Ovary (tissue), 9 donors: ENCODE data around the gene TSC22D3. TPM values are rescaled to one million over a fixed set of nuclear protein-coding genes. Genes with fewer than 3 reads are reported as not detected.

Source experiments
- DNase-seq, 5 donors: peaks; one replicate each; pipeline ENCODE4 v3.0.0-alpha.2; 2019 to 2020
- H3K27ac ChIP-seq, 2 donors: fragments of 200-600 bp; one replicate each; pipeline versions ENCODE4 v1.5.1 to v1.8.0; 2019 to 2022
- H3K27me3 ChIP-seq: fragments of 200-600 bp; one replicate; pipeline ENCODE4 v1.8.0; 2022
- H3K36me3 ChIP-seq: fragments of 200-600 bp; sonication (generic); one replicate; pipeline ENCODE4 v1.5.1; 2019
- H3K4me1 ChIP-seq: one replicate; pipeline ENCODE4 v1.8.1; 2013; ENCODE audit warnings: mild to moderate bottlenecking, moderate library complexity; ENCODE audit not compliant: insufficient read depth
- H3K4me3 ChIP-seq: fragments of 200-600 bp; sonication (generic); one replicate; pipeline ENCODE4 v1.5.1; 2017
- H3K9me3 ChIP-seq, 2 donors: fragments of 200-600 bp in 1 of 2; sonication (generic) in 1 of 2; one replicate each; pipeline versions ENCODE4 v1.5.1 to v1.8.1; 2013 to 2019; ENCODE audit warnings: mild to moderate bottlenecking in 1 of 2, moderate library complexity in 1 of 2
- EP300 ChIP-seq: sonication (generic); formaldehyde crosslinking; IDR thresholded peaks from one replicate; pipeline ENCODE4 v1.6.1; 2017; ENCODE audit warnings: antibody characterized with exemption
- POLR2A ChIP-seq: fragments of 450-650 bp; IDR thresholded peaks from one replicate; pipeline ENCODE4 v1.6.1; 2017; ENCODE audit warnings: antibody characterized with exemption, mild to moderate bottlenecking, moderate library complexity
- WGBS, 3 donors: extraction: QIAGEN DNeasy Blood & Tissue Kit in 1 of 3; methylation state at CpG; one replicate each; pipeline versions ENCODE4 v1.1.5 to v1.1.7; 2013 to 2017; 5-methylcytosine and 5-hydroxymethylcytosine counted together
- intact Hi-C, 4 donors: fragments of 100-400 bp; cut with DNase I; formaldehyde crosslinking; loops; one replicate each; pipeline versions ENCODE4 v1.11.0 to v1.15.1; 2022 to 2023
- polyA plus RNA-seq, 2 donors: library from polyadenylated mRNA; stranded (reverse); fragments of 200-250 nt in 1 of 2; fragments of 350-450 nt in 1 of 2; fragmentation: Illumina TruSeq in 1 of 2; extraction: RNeasy Lipid Tissue Mini Kit (QIAGEN cat#74804) in 1 of 2; gene quantifications; one replicate each; pipeline ENCODE4 v1.2.3, GENCODE V29; 2013 to 2014
- total RNA-seq, 7 donors: library from RNA; depleted of rRNA in 2 of 7; stranded (reverse); fragments of >200 nt in 2 of 7; fragmentation: NEBNext Ultra II Directional in 3 of 7; extraction: Animal tissue kit (Norgen Biotek cat#: 25700) in 3 of 7; gene quantifications; one replicate each; pipeline versions ENCODE4 v1.1.0 to v1.2.4, GENCODE V29; 2016 to 2023
- TF ChIP-seq, protein P1 (sequence below), 3 donors: fragments of 450-650 bp in 2 of 3; fragments of 200-600 bp in 1 of 3; IDR thresholded peaks; one replicate each; pipeline versions ENCODE4 v1.5.1 to v1.8.0; 2016 to 2022; ENCODE audit warnings: antibody characterized with exemption in 3 of 3, mild to moderate bottlenecking in 1 of 3
- donor health status: DM: no; HTN: no; CAD: no; lungs with moderate emphysema.
- donor health status: DM: no; HTN: no; CAD: no.
- donor health status: Bipolar disorder and iron deficiency.
- donor health status: DM: yes; HTN: yes; CAD: no.
- donor health status: DM: no; HTN: no; CAD: no.
- donor health status: DM: yes; HTN: yes; CAD: no.

The TSC22D3 gene
- total and polyA plus RNA-seq, 9 donors: 91.5 to 645 (median 241) TPM

DNA sequence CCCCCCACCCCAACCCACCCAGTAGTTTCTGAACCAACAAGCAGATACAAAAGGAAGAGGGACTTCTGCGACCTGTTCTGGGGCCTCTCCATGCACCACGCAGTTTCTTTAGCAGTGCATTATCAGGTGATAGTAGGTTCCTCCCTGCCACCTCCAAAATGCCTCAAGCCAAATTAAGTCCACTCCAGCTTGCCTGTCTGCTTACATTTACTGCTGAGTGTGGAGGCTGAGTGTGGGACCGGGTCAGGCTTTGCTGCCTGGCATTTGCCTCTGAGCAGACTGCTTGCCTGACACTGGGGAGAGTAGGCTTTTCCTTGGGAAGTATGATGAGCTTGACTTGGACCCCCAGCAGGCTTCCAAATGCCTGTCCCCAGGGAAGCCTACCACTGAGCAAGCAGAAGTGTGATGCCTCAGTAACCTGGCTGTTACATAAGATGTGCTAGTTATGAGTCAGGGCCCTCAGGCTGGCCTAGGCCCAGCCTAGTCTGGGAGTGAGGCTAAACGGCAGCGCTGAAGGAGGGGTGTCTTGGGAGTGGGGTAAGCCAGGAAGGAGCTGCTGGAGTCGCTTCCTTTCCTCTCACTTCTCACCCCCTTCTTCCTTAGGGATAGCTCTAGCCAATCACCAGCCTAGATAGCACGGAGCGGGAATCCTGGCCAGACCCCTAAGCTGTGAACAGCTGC is 9.0 kb downstream of the TSC22D3 start:
- intact Hi-C loops: loop anchor here in 1 of 4 donors (5.0 kb wide), 1 partner anchor 34 kb away; no protein-coding TSS in a partner anchor
- peak; percentile 73 to 81 (median 79) for DNase-seq
- Histone ChIP-seq H3K4me3 (no peak overlapping the region), H3K36me3 (no peaks in the 10 kb centered on the region), H3K27me3 (no peaks in the 10 kb centered on the region), H3K4me1 (no peaks in the 10 kb centered on the region), H3K27ac (peak overlapping the region in 1 of 2 donors; percentile 63), H3K9me3 (no peaks in the 10 kb centered on the region)
- WGBS, 3 donors: 39 to 61% (median 41%) methylated on average over 8 of the region's 8 CpGs
- TF ChIP-seq POLR2A (no peak), EP300 (no peak)
- TF ChIP-seq, protein P1, sequence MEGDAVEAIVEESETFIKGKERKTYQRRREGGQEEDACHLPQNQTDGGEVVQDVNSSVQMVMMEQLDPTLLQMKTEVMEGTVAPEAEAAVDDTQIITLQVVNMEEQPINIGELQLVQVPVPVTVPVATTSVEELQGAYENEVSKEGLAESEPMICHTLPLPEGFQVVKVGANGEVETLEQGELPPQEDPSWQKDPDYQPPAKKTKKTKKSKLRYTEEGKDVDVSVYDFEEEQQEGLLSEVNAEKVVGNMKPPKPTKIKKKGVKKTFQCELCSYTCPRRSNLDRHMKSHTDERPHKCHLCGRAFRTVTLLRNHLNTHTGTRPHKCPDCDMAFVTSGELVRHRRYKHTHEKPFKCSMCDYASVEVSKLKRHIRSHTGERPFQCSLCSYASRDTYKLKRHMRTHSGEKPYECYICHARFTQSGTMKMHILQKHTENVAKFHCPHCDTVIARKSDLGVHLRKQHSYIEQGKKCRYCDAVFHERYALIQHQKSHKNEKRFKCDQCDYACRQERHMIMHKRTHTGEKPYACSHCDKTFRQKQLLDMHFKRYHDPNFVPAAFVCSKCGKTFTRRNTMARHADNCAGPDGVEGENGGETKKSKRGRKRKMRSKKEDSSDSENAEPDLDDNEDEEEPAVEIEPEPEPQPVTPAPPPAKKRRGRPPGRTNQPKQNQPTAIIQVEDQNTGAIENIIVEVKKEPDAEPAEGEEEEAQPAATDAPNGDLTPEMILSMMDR (IDR thresholded peaks at IDR 0.05): no peak

DNA sequence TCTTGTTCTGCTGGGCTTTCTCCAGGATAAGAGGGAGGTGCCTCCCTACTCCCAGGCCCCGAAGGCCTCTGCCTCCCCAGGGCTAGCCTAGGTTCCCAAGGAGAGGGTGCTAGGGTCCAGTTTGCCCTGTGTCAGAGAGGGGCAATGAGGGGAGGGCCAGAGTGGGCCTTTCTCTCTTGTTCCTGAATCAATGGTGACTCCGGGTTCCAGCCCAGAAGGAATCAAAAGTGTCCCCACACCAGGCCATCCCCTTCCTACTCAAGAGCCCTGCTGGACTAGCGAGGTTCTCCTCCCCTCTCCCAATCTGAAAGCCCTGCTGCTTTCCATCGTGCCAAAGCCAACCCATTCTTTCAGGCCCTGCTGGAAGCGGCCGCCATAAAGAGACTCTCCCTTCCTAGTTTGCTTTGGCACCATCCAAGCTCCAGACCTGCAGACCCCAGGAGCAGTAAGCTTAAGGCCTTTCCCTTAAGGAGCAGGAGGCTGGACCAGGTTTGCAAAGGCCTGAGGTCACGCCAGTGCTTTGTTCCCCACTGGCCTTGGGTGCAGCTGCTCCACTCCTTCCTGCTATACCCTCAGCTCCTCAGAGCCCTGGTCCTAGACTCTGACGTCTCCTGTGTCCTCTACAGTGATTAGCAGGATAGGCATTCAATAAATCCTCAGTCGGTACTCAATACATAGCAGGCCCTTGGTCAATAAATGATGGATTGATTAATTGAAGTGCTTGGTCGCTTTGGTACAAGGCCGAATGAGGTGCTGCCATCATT is 10.6 kb downstream of the TSC22D3 start:
- H3K27me3 ChIP-seq: no peaks in the 10 kb centered on the region
- intact Hi-C loops: loop anchor here in 1 of 4 donors (5.0 kb wide), 1 partner anchor 33 kb away; no protein-coding TSS in a partner anchor
- H3K9me3 ChIP-seq: no peaks in the 10 kb centered on the region
- TF ChIP-seq EP300 (no peak), POLR2A (no peak)
- TF ChIP-seq, protein P1 (IDR thresholded peaks at IDR 0.05): no peak
- H3K4me3 ChIP-seq: no peak overlapping the region
- 72 to 89% (median 86%) methylated on average over 11 of the region's 11 CpGs for WGBS, 3 donors
- DNase-seq: no peak
- no peaks in the 10 kb centered on the region for H3K4me1 ChIP-seq
- H3K36me3 ChIP-seq: no peaks in the 10 kb centered on the region
- H3K27ac ChIP-seq: no peak overlapping the region

DNA sequence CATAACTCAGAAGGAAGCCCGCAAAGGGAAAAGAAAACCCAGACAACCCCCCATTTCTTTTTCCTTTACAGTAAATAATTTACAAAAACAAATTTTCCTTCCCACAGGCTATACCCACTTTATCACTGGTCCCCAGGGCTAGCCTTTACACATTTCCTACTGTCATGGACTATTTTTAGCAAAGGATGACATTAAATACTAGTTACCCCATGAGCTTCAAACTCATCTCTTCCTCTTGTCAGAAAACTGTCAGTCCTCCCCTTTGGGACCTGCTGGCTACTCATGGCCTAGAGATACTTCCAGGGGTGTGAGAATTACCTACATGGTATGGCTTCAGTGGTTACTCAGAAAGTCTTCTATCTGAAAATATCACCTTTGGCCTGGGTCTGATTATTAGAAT is 11.9 kb downstream of the TSC22D3 start:
- Histone ChIP-seq H3K27me3 (no peaks in the 10 kb centered on the region), H3K27ac (no peak overlapping the region), H3K9me3 (no peaks in the 10 kb centered on the region), H3K4me1 (no peaks in the 10 kb centered on the region), H3K4me3 (no peak overlapping the region), H3K36me3 (no peaks in the 10 kb centered on the region)
- 84 to 93% (median 85%) methylated on average over 1 of the region's 1 CpG for WGBS, 3 donors
- intact Hi-C loops: no loop called here
- DNase-seq: no peak
- TF ChIP-seq, protein P1 (IDR thresholded peaks at IDR 0.05): no peak
- TF ChIP-seq EP300 (no peak), POLR2A (no peak)

DNA sequence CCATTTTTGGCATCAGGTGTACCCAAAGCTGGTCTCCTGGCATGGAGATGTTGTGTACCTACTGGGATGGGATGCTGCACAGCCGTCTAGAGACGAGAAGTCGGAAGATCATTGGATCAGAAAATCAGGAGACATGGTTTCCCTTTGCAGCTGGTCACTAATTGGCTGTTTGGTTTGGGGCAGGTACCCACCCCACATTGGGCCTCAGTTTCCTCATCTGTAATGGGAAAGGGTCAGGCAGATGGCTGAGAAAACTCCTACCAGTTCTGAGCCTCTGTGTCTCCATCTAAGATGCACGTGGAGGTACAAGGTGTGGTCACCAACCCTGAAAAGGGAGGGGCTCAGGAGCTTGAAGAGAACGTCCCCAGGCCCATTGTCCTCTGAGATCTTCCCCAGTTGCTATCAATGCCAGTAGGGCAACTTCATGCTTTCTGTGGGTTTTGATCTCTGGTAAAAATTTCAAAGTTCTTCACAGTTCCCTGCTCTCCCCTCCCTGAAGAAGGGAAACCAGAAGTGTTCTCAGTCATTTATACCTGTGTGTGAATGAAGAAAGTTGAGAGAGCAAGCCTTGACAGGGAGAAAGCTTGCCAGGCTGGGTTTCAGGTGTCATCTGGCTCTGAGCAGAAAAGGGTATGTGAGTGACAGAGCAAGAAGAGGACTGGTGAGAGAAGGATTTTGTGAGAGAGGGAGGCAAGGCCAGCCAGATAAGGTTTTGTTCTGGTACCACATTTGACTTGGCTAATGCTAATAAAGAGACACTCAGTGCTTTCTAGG is 15.1 kb downstream of the TSC22D3 start:
- no peak for DNase-seq
- Histone ChIP-seq H3K9me3 (no peaks in the 10 kb centered on the region), H3K4me3 (no peak overlapping the region), H3K4me1 (peaks cover 1% of the 10 kb centered on the region), H3K36me3 (no peaks in the 10 kb centered on the region), H3K27me3 (no peaks in the 10 kb centered on the region), H3K27ac (no peak overlapping the region)
- 75 to 86% (median 81%) methylated on average over 5 of the region's 5 CpGs for WGBS, 3 donors
- intact Hi-C loops: no loop called here
- TF ChIP-seq POLR2A (no peak), EP300 (no peak)
- TF ChIP-seq, protein P1 (IDR thresholded peaks at IDR 0.05): no peak
